K562 (cell line): Measurements from ENCODE around the gene STYXL1. TPM values are rescaled to one million over a fixed set of nuclear protein-coding genes. Genes with fewer than 3 reads are reported as not detected.

ENCODE experiments used
- CHCHD3 ChIP-seq: fragments of 250-450 bp; sonication (Bioruptor Pico); IDR thresholded peaks from 2 replicates; pipeline ENCODE4 v2.1.2; 2022; ENCODE audit warnings: mild to moderate bottlenecking
- CXXC5 ChIP-seq: fragments of 250-450 bp; sonication (Bioruptor Pico); IDR thresholded peaks from 2 replicates; pipeline ENCODE4 v1.8.0; 2022; ENCODE audit warnings: inconsistent platforms, mild to moderate bottlenecking, moderate library complexity
- NFIC ChIP-seq: fragments of 450-650 bp; IDR thresholded peaks from 2 replicates; pipeline ENCODE4 v1.6.1; 2017; ENCODE audit warnings: mild to moderate bottlenecking, inconsistent platforms
- NKRF ChIP-seq: fragments of 450-650 bp; IDR thresholded peaks from 2 replicates; pipeline ENCODE4 v1.6.1; 2016; ENCODE audit warnings: borderline replicate concordance
- PML ChIP-seq: IDR thresholded peaks from 2 replicates; pipeline ENCODE4 v1.6.1; 2012; ENCODE audit warnings: low read length, inconsistent platforms
- POLR2G ChIP-seq: fragments of 200-400 bp; formaldehyde crosslinking; IDR thresholded peaks from 2 replicates; pipeline ENCODE4 v1.6.1; 2017; ENCODE audit warnings: low read depth, mild to moderate bottlenecking, antibody characterized with exemption, low read length, moderate library complexity
- POLR3A ChIP-seq: IDR thresholded peaks from 2 replicates; pipeline ENCODE4 v1.6.1; 2011; ENCODE audit warnings: borderline replicate concordance, mild to moderate bottlenecking, moderate library complexity; ENCODE audit not compliant: insufficient read length, insufficient read depth; ENCODE audit errors: extremely low read depth
- RERE ChIP-seq: sonication (generic); formaldehyde crosslinking; IDR thresholded peaks from 2 replicates; pipeline ENCODE4 v1.8.0; 2023; ENCODE audit warnings: missing genetic modification reagents, mild to moderate bottlenecking, borderline replicate concordance
- REST ChIP-seq, 2 experiments: fragments of 450-650 bp; formaldehyde crosslinking in 1 of 2; IDR thresholded peaks; 2 replicates each; pipeline versions ENCODE4 v1.4.0 to v1.6.1; 2014 to 2020; ENCODE audit warnings: mild to moderate bottlenecking in 2 of 2, borderline replicate concordance in 1 of 2, low read depth in 1 of 2
- RFX7 ChIP-seq: fragments of 250-450 bp; sonication (Bioruptor Pico); IDR thresholded peaks from 2 replicates; pipeline ENCODE4 v1.5.1; 2021; ENCODE audit warnings: mild to moderate bottlenecking
- SOX6 ChIP-seq: fragments of 450-650 bp; IDR thresholded peaks from 2 replicates; pipeline ENCODE4 v1.6.1; 2014; ENCODE audit warnings: mild to moderate bottlenecking
- ZNF184 ChIP-seq: sonication (generic); formaldehyde crosslinking; IDR thresholded peaks from 2 replicates; pipeline ENCODE4 v1.5.0; 2020; ENCODE audit warnings: missing genetic modification reagents
- polyA plus RNA-seq, 8 experiments: library from polyadenylated mRNA; depleted of rRNA in 4 of 8; stranded (reverse) in 5 of 8; unstranded in 3 of 8; fragments of >200 nt; fragmentation: Nextera tagmentation in 2 of 8; fragmentation: Illumina TruSeq in 1 of 8; extraction: Ambion mirVana in 2 of 8; extraction: Trizol in 1 of 8; gene quantifications; 2 replicates each; pipeline versions ENCODE4 v1.2.1 to v1.2.3, GENCODE V29; 2011 to 2014; ENCODE audit warnings: inconsistent platforms in 1 of 8, missing spikeins in 1 of 8
- total RNA-seq, 7 experiments: library from RNA; depleted of rRNA in 6 of 7; stranded (reverse); fragments of >200 nt in 6 of 7; fragmentation: Illumina TruSeq in 2 of 7; extraction: Trizol in 2 of 7; gene quantifications; 2 replicates each; pipeline versions ENCODE4 v1.2.1 to v1.2.3, GENCODE V29; 2011 to 2021; ENCODE audit warnings: low replicate concordance in 1 of 7

STYXL1 gene
- total and polyA plus RNA-seq, 9 of the 15 experiments (the other 6 are each of a cell fraction or from before 2014, with no cell fraction given): 36.5 to 97.2 (median 49.9) TPM

GRCh38 chr7:75985518-75986146 lies 62.2 kb downstream of the STYXL1 start (continued):
- no peak for TF ChIP-seq RERE (CRISPR knock-in tag)
- no peak for TF ChIP-seq SOX6
- TF ChIP-seq CHCHD3 (CRISPR knock-in tag): no peak
- no peak for TF ChIP-seq CXXC5 (CRISPR knock-in tag)
- peak; percentile 92 for TF ChIP-seq NFIC
- no peak for TF ChIP-seq NKRF
- TF ChIP-seq ZNF184 (CRISPR knock-in tag): no peak
- no peak for TF ChIP-seq REST (IDR thresholded peaks at IDR 0.05; ENCODE audit: borderline replicate concordance)
- TF ChIP-seq REST (CRISPR knock-in tag; IDR thresholded peaks at IDR 0.05; ENCODE audit: low read depth): no peak
- no peak for TF ChIP-seq POLR3A
- no peak for TF ChIP-seq RFX7
- peak; percentile 44; the same call in 1 of the 2 replicates for TF ChIP-seq POLR2G
- TF ChIP-seq PML: no peak
